SK-N-SH (cell line): Measurements from ENCODE around the gene VOPP1. TPM values are rescaled to one million over a fixed set of nuclear protein-coding genes. Genes with fewer than 3 reads are reported as not detected.

ENCODE experiments used
- CTCF ChIA-PET: fragments of 300-600, 350-600 bp; formaldehyde crosslinking; extraction: SDS; loops from one replicate; lab custom pipeline; 2021; lab: Yijun Ruan, JAX
- POLR2A ChIA-PET: fragments of 350-600 bp; sonication (Branson Sonifier 250); formaldehyde crosslinking; extraction: SDS; loops from one replicate; lab custom pipeline; 2020; ENCODE audit warnings: antibody characterized with exemption, inconsistent platforms; lab: Yijun Ruan, JAX
- DNase-seq: peaks from one replicate; pipeline ENCODE4 v3.0.0; 2012
- H2AFZ ChIP-seq: fragments of 200-600 bp; sonication (generic); 2 replicates; pipeline ENCODE4 v1.8.1; 2016; ENCODE audit warnings: antibody characterized with exemption, mild to moderate bottlenecking, low read depth
- H3F3A ChIP-seq: fragments of 200-600 bp; sonication (generic); replicated peaks from 2 replicates; pipeline ENCODE3; 2016; ENCODE audit warnings: antibody characterized with exemption, mild to moderate bottlenecking; ENCODE audit not compliant: insufficient read depth
- H3K27ac ChIP-seq, 2 experiments: fragments of 200-500 bp in 1 of 2; fragments of 200-600 bp in 1 of 2; sonication (Bioruptor generic) in 1 of 2; sonication (generic), shearing (Covaris generic) in 1 of 2; 2 replicates each; pipeline versions ENCODE4 v1.5.1 to v1.6.1; 2014 to 2016; ENCODE audit warnings: low read depth in 2 of 2, inconsistent platforms in 1 of 2, low read length in 1 of 2, mild to moderate bottlenecking in 1 of 2, mixed read lengths in 1 of 2
- H3K27me3 ChIP-seq: fragments of 200-600 bp; sonication (generic), shearing (Covaris generic); 2 replicates; pipeline ENCODE4 v1.6.1; 2016; ENCODE audit warnings: mixed run types; ENCODE audit not compliant: insufficient read depth
- H3K36me3 ChIP-seq, 2 experiments: fragments of 200-500 bp in 1 of 2; fragments of 200-600 bp in 1 of 2; sonication (Bioruptor generic) in 1 of 2; sonication (generic) in 1 of 2; replicated peaks in 1 of 2; 2 replicates each; pipeline versions ENCODE3 to v1.5.1; 2014 to 2016; ENCODE audit warnings: low read length in 1 of 2, mild to moderate bottlenecking in 1 of 2; ENCODE audit not compliant: insufficient read depth in 2 of 2, control insufficient read depth in 1 of 2
- H3K4me1 ChIP-seq, 2 experiments: fragments of 200-500 bp in 1 of 2; fragments of 200-600 bp in 1 of 2; sonication (Bioruptor generic) in 1 of 2; sonication (generic), shearing (Covaris generic) in 1 of 2; 2 replicates each; pipeline versions ENCODE4 v1.5.1 to v1.6.1; 2014 to 2016; ENCODE audit warnings: low read depth in 1 of 2, low read length in 1 of 2, mixed run types in 1 of 2; ENCODE audit not compliant: insufficient read depth in 2 of 2, control insufficient read depth in 1 of 2
- H3K4me2 ChIP-seq: fragments of 200-600 bp; sonication (generic), shearing (Covaris generic); 2 replicates; pipeline ENCODE4 v1.6.1; 2017; ENCODE audit warnings: mixed run types
- H3K4me3 ChIP-seq, 2 experiments: fragments of 200-500 bp in 1 of 2; fragments of 200-600 bp in 1 of 2; sonication (Bioruptor generic) in 1 of 2; sonication (generic), shearing (Covaris generic) in 1 of 2; 2 replicates each; pipeline versions ENCODE4 v1.5.1 to v1.8.1; 2014 to 2016; ENCODE audit warnings: low read depth in 2 of 2, inconsistent platforms in 1 of 2, low read length in 1 of 2, mild to moderate bottlenecking in 1 of 2, mixed read lengths in 1 of 2, moderate library complexity in 1 of 2
- H3K79me2 ChIP-seq: fragments of 200-600 bp; sonication (generic); 2 replicates; pipeline ENCODE4 v1.8.1; 2017; ENCODE audit warnings: mild to moderate bottlenecking; ENCODE audit not compliant: insufficient read depth
- H3K9ac ChIP-seq: fragments of 200-600 bp; sonication (generic); 2 replicates; pipeline ENCODE4 v1.6.1; 2017; ENCODE audit warnings: mixed run types
- H3K9me2 ChIP-seq: fragments of 200-600 bp; sonication (generic); 2 replicates; pipeline ENCODE4 v1.6.1; 2017; ENCODE audit warnings: mixed run types
- H3K9me3 ChIP-seq: fragments of 200-600 bp; sonication (generic); 2 replicates; pipeline ENCODE4 v1.6.1; 2017; ENCODE audit warnings: mixed run types, mild to moderate bottlenecking, moderate library complexity
- H4K20me1 ChIP-seq: fragments of 200-600 bp; sonication (generic); 2 replicates; pipeline ENCODE4 v1.6.1; 2017; ENCODE audit warnings: mild to moderate bottlenecking, mixed run types; ENCODE audit not compliant: insufficient read depth
- FOXM1 ChIP-seq: IDR thresholded peaks from 2 replicates; pipeline ENCODE4 v1.4.0; 2012; ENCODE audit warnings: low read depth, mild to moderate bottlenecking
- GATA2 ChIP-seq: sonication (generic); formaldehyde crosslinking; IDR thresholded peaks from 2 replicates; pipeline ENCODE4 v1.5.0; 2020; ENCODE audit warnings: mild to moderate bottlenecking, missing genetic modification reagents
- MEF2A ChIP-seq: IDR thresholded peaks from 2 replicates; pipeline ENCODE4 v1.4.0; 2012; ENCODE audit warnings: low read depth, borderline replicate concordance
- NFIC ChIP-seq: IDR thresholded peaks from 2 replicates; pipeline ENCODE4 v1.4.0; 2012; ENCODE audit warnings: borderline replicate concordance
- RXRA ChIP-seq: IDR thresholded peaks from 2 replicates; pipeline ENCODE4 v1.4.0; 2012; ENCODE audit warnings: low read depth, mild to moderate bottlenecking, borderline replicate concordance
- SMC3 ChIP-seq: IDR thresholded peaks from 2 replicates; pipeline ENCODE4 v1.6.1; 2012; ENCODE audit warnings: low read depth, low read length, improper control_type of control experiment
- TCF12 ChIP-seq: IDR thresholded peaks from 2 replicates; pipeline ENCODE4 v1.4.0; 2012
- TEAD4 ChIP-seq: IDR thresholded peaks from 2 replicates; pipeline ENCODE4 v1.4.0; 2012; ENCODE audit warnings: mild to moderate bottlenecking, borderline replicate concordance; ENCODE audit not compliant: insufficient read depth
- USF2 ChIP-seq: fragments of 150-350 bp; IDR thresholded peaks from 2 replicates; pipeline ENCODE4 v1.6.1; 2017; ENCODE audit warnings: antibody characterized with exemption, low read length, low read depth, borderline replicate concordance
- WGBS: methylation state at CpG from one replicate; pipeline ENCODE4 v1.1.6; 2017; ENCODE audit warnings: low lambda C conversion rate; 5-methylcytosine and 5-hydroxymethylcytosine counted together
- polyA plus RNA-seq, 3 experiments: library from polyadenylated mRNA; depleted of rRNA; stranded (reverse); fragments of >200 nt; gene quantifications; 2 replicates each; pipeline ENCODE4 v1.2.3, GENCODE V29; 2012
- TF ChIP-seq, protein P1 (sequence below): fragments of 150-350 bp; IDR thresholded peaks from 2 replicates; pipeline ENCODE4 v1.6.1; 2016; ENCODE audit warnings: mild to moderate bottlenecking, low read depth, low read length

Gene VOPP1
- polyA plus RNA-seq, 1 of the 3 experiments (the other 2 are of a cell fraction): 69.5 TPM

DNA sequence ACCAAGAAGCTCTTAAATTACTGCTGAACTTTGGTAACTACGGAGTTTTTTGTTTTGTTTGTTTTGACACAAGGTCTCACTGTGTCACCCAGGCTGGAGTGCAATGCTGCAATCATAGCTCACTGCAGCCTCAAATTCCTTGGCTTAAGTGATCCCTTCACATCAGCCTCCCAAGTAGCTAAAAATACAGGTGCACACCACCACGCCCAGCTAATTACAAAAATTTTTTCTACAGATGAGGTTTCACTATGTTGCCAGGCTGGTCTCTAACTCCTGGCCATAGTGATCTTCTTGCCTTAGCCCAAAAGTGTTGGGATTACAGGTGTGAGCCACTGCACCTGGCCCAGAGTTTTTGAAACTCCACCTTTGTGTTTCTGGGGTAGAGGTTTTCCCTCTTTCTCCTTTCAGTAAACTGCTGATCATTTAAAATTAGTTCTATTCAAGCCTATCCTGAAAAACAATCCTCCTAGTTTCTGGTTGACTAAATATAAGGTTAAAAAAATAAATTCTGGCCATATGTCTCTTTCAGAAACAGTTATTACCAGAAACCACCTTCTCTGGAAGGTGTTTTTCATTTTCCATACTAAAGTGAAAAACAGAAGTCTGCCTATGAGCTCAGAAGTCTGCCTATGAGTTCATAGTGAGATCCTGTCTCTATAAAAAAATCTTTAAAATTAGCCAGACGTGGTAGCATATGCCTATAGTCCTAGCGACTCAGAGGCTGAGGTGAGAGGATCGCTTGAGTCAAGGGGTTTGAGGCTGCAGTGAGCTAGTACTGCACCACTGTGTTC is 63.9 kb downstream of the VOPP1 start (continued):
- TF ChIP-seq, protein P1, sequence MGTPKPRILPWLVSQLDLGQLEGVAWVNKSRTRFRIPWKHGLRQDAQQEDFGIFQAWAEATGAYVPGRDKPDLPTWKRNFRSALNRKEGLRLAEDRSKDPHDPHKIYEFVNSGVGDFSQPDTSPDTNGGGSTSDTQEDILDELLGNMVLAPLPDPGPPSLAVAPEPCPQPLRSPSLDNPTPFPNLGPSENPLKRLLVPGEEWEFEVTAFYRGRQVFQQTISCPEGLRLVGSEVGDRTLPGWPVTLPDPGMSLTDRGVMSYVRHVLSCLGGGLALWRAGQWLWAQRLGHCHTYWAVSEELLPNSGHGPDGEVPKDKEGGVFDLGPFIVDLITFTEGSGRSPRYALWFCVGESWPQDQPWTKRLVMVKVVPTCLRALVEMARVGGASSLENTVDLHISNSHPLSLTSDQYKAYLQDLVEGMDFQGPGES: no peak
- TF ChIP-seq SMC3: no peak

GRCh38 chr7:55507743-55508142 is 64.6 kb downstream of the VOPP1 start:
- H3K4me3 ChIP-seq: no peak overlapping the region
- H3K36me3 ChIP-seq: peaks cover 6 to 13% of the 10 kb centered on the region in 2 experiments
- no peak for TF ChIP-seq USF2
- no peak for DNase-seq
- peaks cover 86% of the 10 kb centered on the region for H3K79me2 ChIP-seq
- H3F3A ChIP-seq: peaks cover 20% of the 10 kb centered on the region
- no peaks in the 10 kb centered on the region for H3K27me3 ChIP-seq
- 98% methylated on average over 5 of the region's 5 CpGs for WGBS
- H3K27ac ChIP-seq: no peak overlapping the region
- peaks cover 14 to 18% of the 10 kb centered on the region in 2 experiments; a peak in 3 of 4 replicates for H3K4me1 ChIP-seq
- H3K4me2 ChIP-seq: no peak overlapping the region
- ChIA-PET CTCF (interaction anchor here (3.8 kb wide), 1 partner anchor 74 kb away, joined by 10 read pairs; no protein-coding TSS in a partner anchor), POLR2A (interaction anchor here (0.6 kb wide), 1 partner anchor 523 kb away, joined by 3 read pairs; no protein-coding TSS in a partner anchor)
- H4K20me1 ChIP-seq: peaks cover 26% of the 10 kb centered on the region
- no peak overlapping the region for H3K9ac ChIP-seq
- H2AFZ ChIP-seq: no peak overlapping the region
- no peaks in the 10 kb centered on the region for H3K9me2 ChIP-seq
- H3K9me3 ChIP-seq: no peaks in the 10 kb centered on the region

- Histone ChIP-seq H2AFZ (no peak overlapping the region), H3K27ac (peak overlapping the region in 1 of 2 experiments; percentile 45; a peak in 2 of 4 replicates), H3K79me2 (peaks cover 92% of the 10 kb centered on the region), H3K4me1 (peaks cover 14 to 42% of the 10 kb centered on the region in 2 experiments; a peak in 3 of 4 replicates), H3K9ac (no peak overlapping the region), H3K9me2 (no peaks in the 10 kb centered on the region), H3K4me2 (no peak overlapping the region), H3K9me3 (no peaks in the 10 kb centered on the region), H3K4me3 (no peak overlapping the region), H3K27me3 (no peaks in the 10 kb centered on the region), H3F3A (peaks cover 18% of the 10 kb centered on the region), H4K20me1 (peaks cover 44% of the 10 kb centered on the region), H3K36me3 (peaks cover 4 to 17% of the 10 kb centered on the region in 2 experiments)
- WGBS: 96% methylated on average over 10 of the region's 10 CpGs
- POLR2A ChIA-PET: no interaction called here
- DNase-seq: no peak
- CTCF ChIA-PET: interaction anchor here (1.0 to 3.8 kb wide), 6 partner anchors 18 to 250 kb away, joined by 3 to 10 read pairs (median 3); no protein-coding TSS in a partner anchor
- TF ChIP-seq FOXM1 (no peak), RXRA (no peak), TEAD4 (no peak), NFIC (no peak), TCF12 (no peak), MEF2A (no peak), GATA2 (no peak)
Observed at GRCh38 chr7:55504967-55505658, 67.2 kb downstream of the VOPP1 start.
